HepG2 (cell line): ENCODE data around the gene APIP.

ENCODE experiments used
- BRD4 ChIP-seq: sonication (generic); formaldehyde crosslinking; IDR thresholded peaks from 2 replicates; pipeline ENCODE4 v1.4.0; 2020; ENCODE audit warnings: missing genetic modification reagents
- BRF2 ChIP-seq: sonication (generic); formaldehyde crosslinking; IDR thresholded peaks from 2 replicates; pipeline ENCODE4 v1.8.1; 2022; ENCODE audit warnings: mild to moderate bottlenecking, missing genetic modification reagents
- CTCF ChIP-seq: sonication (generic); formaldehyde crosslinking; IDR thresholded peaks from 2 replicates; pipeline ENCODE4 v1.5.0; 2020; ENCODE audit warnings: mild to moderate bottlenecking, missing genetic modification reagents, moderate library complexity
- ESRRA ChIP-seq: sonication (generic); formaldehyde crosslinking; IDR thresholded peaks from 2 replicates; pipeline ENCODE4 v1.5.1; 2020; ENCODE audit warnings: mild to moderate bottlenecking, low read depth, missing genetic modification reagents
- MYC ChIP-seq: sonication (generic); formaldehyde crosslinking; IDR thresholded peaks from 2 replicates; pipeline ENCODE4 v1.9.0; 2021; ENCODE audit warnings: missing genetic modification reagents, borderline replicate concordance
- POLR2AphosphoS5 ChIP-seq: IDR thresholded peaks from 2 replicates; pipeline ENCODE4 v1.6.1; 2012; ENCODE audit warnings: low read depth, low read length
- SUZ12 ChIP-seq: fragments of 150-350 bp; IDR thresholded peaks from 2 replicates; pipeline ENCODE4 v1.6.1; 2014; ENCODE audit warnings: low read depth, low read length

GRCh38 chr11:34957206-34957605, 41.0 kb upstream of the APIP start:
- no peak for TF ChIP-seq SUZ12
- TF ChIP-seq BRD4 (CRISPR knock-in tag), result no peak
- no peak for TF ChIP-seq MYC (CRISPR knock-in tag)
- TF ChIP-seq CTCF (CRISPR knock-in tag), result no peak
- TF ChIP-seq POLR2AphosphoS5, result no peak
- TF ChIP-seq ESRRA (CRISPR knock-in tag), result no peak
- no peak for TF ChIP-seq BRF2 (CRISPR knock-in tag)
